GM12878 (cell line): Measurements from ENCODE around the gene CATSPERZ. TPM values are rescaled to one million over a fixed set of nuclear protein-coding genes. Genes with fewer than 3 reads are reported as not detected.

Experiments used
- ATAC-seq: fragments of 200-7000 bp; cut with Tn5 transposase; 3 replicates; pipeline ENCODE4 v1.9.1; 2020; ENCODE audit warnings: mild to moderate bottlenecking, moderate library complexity
- BruUV-seq: library from RNA; stranded (reverse); fragments of 400-500 nt; replicated peaks from 2 replicates; lab custom pipeline; 2021; lab: Mats Ljungman, UMichigan
- CTCF ChIA-PET: fragments of 300-600 bp; sonication (Branson Sonifier 250); formaldehyde crosslinking; extraction: SDS; loops from one replicate; lab custom pipeline; 2021; ENCODE audit warnings: inconsistent platforms; lab: Yijun Ruan, JAX
- POLR2A ChIA-PET: fragments of 350-600 bp; formaldehyde crosslinking; extraction: SDS; loops from one replicate; lab custom pipeline; 2021; ENCODE audit warnings: inconsistent platforms; lab: Charles Lee
- RAD21 ChIA-PET: fragments of 300-600 bp; sonication (Branson Sonifier 250); formaldehyde crosslinking; loops from one replicate; lab custom pipeline; 2023; ENCODE audit warnings: antibody characterized with exemption; ENCODE audit not compliant: unreplicated experiment; lab: Charles Lee
- SMC1A ChIA-PET: fragments of 300-600 bp; sonication (Branson Sonifier 250); formaldehyde crosslinking; loops from one replicate; lab custom pipeline; 2023; ENCODE audit not compliant: unreplicated experiment, uncharacterized antibody; lab: Charles Lee
- DNase-seq: peaks from one replicate; pipeline ENCODE4 v3.0.0-alpha.2; 2011; ENCODE audit warnings: low read depth, low spot score
- FAIRE-seq: peaks from 3 replicates; lab custom pipeline; 2011; peaks lifted over from hg19 to GRCh38; lab: Jason Lieb, UNC
- H2AFZ ChIP-seq: 2 replicates; pipeline ENCODE4 v1.6.0; 2011; ENCODE audit warnings: low read depth, low read length, control low read depth; ENCODE audit not compliant: control insufficient read depth
- H3K27ac ChIP-seq: 2 replicates; pipeline ENCODE4 v1.5.1; 2011; ENCODE audit warnings: control low read depth; ENCODE audit not compliant: control insufficient read depth, insufficient read depth
- H3K27me3 ChIP-seq, 2 experiments: replicated peaks in 1 of 2; 2 replicates each; pipeline versions ENCODE4 v1.6.0 to v1.6.1; 2011; ENCODE audit warnings: low read length in 1 of 2; ENCODE audit not compliant: control insufficient read depth in 2 of 2, insufficient read depth in 2 of 2
- H3K36me3 ChIP-seq, 2 experiments: 2 replicates each; pipeline ENCODE4 v1.5.1; 2011; ENCODE audit warnings: low read length in 1 of 2; ENCODE audit not compliant: control insufficient read depth in 2 of 2, insufficient read depth in 2 of 2
- H3K4me1 ChIP-seq: 2 replicates; pipeline ENCODE4 v1.6.1; 2011; ENCODE audit warnings: mild to moderate bottlenecking, low read length, moderate library complexity, mixed read lengths; ENCODE audit not compliant: control insufficient read depth, insufficient read depth
- H3K4me2 ChIP-seq: 2 replicates; pipeline ENCODE4 v1.6.0; 2011; ENCODE audit warnings: control low read depth; ENCODE audit not compliant: control insufficient read depth, insufficient read depth
- H3K4me3 ChIP-seq: fragments of 200-600 bp; sonication (generic); 2 replicates; pipeline ENCODE4 v1.5.1; 2016
- H3K79me2 ChIP-seq: 2 replicates; pipeline ENCODE4 v1.6.0; 2011; ENCODE audit warnings: low read length; ENCODE audit not compliant: control insufficient read depth, insufficient read depth
- H3K9ac ChIP-seq: 2 replicates; pipeline ENCODE4 v1.8.0; 2011; ENCODE audit warnings: low read length, control low read depth, mixed read lengths; ENCODE audit not compliant: control insufficient read depth, insufficient read depth
- H3K9me3 ChIP-seq: replicated peaks from 3 replicates; pipeline ENCODE4 v1.5.1; 2011; ENCODE audit warnings: mild to moderate bottlenecking, low read length; ENCODE audit not compliant: control insufficient read depth, insufficient read depth
- H4K20me1 ChIP-seq: 2 replicates; pipeline ENCODE4 v1.6.0; 2011; ENCODE audit not compliant: control insufficient read depth, insufficient read depth
- BRCA1 ChIP-seq: IDR thresholded peaks from 2 replicates; pipeline ENCODE4 v1.6.1; 2011; ENCODE audit warnings: low read depth, low read length, improper control_type of control experiment
- CREB1 ChIP-seq: IDR thresholded peaks from 2 replicates; pipeline ENCODE4 v1.6.1; 2012; ENCODE audit warnings: low read depth, mild to moderate bottlenecking, inconsistent platforms
- EGR1 ChIP-seq, 2 experiments: IDR thresholded peaks; 1 replicate in 1 of 2; 2 replicates in 1 of 2; pipeline ENCODE4 v1.6.1; 2011 to 2012; ENCODE audit warnings: low read depth in 2 of 2, low read length in 2 of 2, borderline replicate concordance in 1 of 2, mild to moderate bottlenecking in 1 of 2, moderate library complexity in 1 of 2
- NBN ChIP-seq: fragments of 450-650 bp; IDR thresholded peaks from 2 replicates; pipeline ENCODE4 v1.6.1; 2016
- POLR2AphosphoS5 ChIP-seq: IDR thresholded peaks from 2 replicates; pipeline ENCODE4 v1.6.1; 2011; ENCODE audit warnings: mild to moderate bottlenecking, low read length, inconsistent platforms
- SIN3A ChIP-seq: IDR thresholded peaks from 2 replicates; pipeline ENCODE4 v1.6.1; 2012; ENCODE audit warnings: low read depth, low read length, improper control_type of control experiment
- SMAD5 ChIP-seq: IDR thresholded peaks from 2 replicates; pipeline ENCODE4 v1.6.1; 2016; ENCODE audit warnings: antibody characterized with exemption, low read depth
- TAF1 ChIP-seq: IDR thresholded peaks from 2 replicates; pipeline ENCODE4 v1.6.1; 2011; ENCODE audit warnings: mild to moderate bottlenecking, low read depth, low read length, borderline replicate concordance
- WGBS: methylation state at CpG from one replicate; pipeline ENCODE4 v1.1.6; 2016; ENCODE audit warnings: low lambda C conversion rate; ENCODE audit not compliant: insufficient replicate concordance, insufficient coverage; ENCODE audit errors: missing lambda C conversion rate; 5-methylcytosine and 5-hydroxymethylcytosine counted together
- in situ Hi-C: fragments of 300-500 bp; cut with MboI; formaldehyde crosslinking; loops from 9 replicates; pipeline ENCODE4 v1.14.3; 2018; ENCODE audit warnings: mixed read lengths
- intact Hi-C: fragments of 100-400 bp; cut with micrococcal nuclease; formaldehyde crosslinking; loops from one replicate; pipeline ENCODE4 v1.14.2; 2022; ENCODE audit not compliant: unreplicated experiment
- polyA plus RNA-seq, 11 experiments: library from polyadenylated mRNA; depleted of rRNA in 4 of 11; unstranded in 6 of 11; stranded (reverse) in 5 of 11; fragments of >200 nt; fragmentation: Nextera tagmentation in 4 of 11; fragmentation: Illumina TruSeq in 1 of 11; extraction: Ambion mirVana in 4 of 11; extraction: Trizol in 1 of 11; gene quantifications; 1 replicate in 1 of 11; 2 replicates in 10 of 11; pipeline versions ENCODE4 v1.2.1 to v1.2.3, GENCODE V29; 2011 to 2016; ENCODE audit warnings: inconsistent platforms in 2 of 11, missing spikeins in 2 of 11, low read depth in 1 of 11
- total RNA-seq, 4 experiments: library from RNA; depleted of rRNA in 3 of 4; stranded (reverse); fragments of >200 nt in 3 of 4; fragmentation: Illumina TruSeq in 1 of 4; extraction: Trizol in 1 of 4; gene quantifications; 2 replicates each; pipeline versions ENCODE4 v1.2.1 to v1.2.3, GENCODE V29; 2013 to 2021
- TF ChIP-seq, protein P1 (sequence below): fragments of 450-650 bp; IDR thresholded peaks from 2 replicates; pipeline ENCODE4 v1.6.1; 2017; ENCODE audit warnings: borderline replicate concordance
- TF ChIP-seq, protein P2 (sequence below), 3 experiments: IDR thresholded peaks in 2 of 3; conservative IDR thresholded peaks in 1 of 3; 2 replicates each; pipeline ENCODE4 v1.5.1; 2011; ENCODE audit warnings: low read depth in 3 of 3, low read length in 3 of 3, mild to moderate bottlenecking in 3 of 3, control low read depth in 2 of 3, moderate library complexity in 2 of 3, inconsistent platforms in 1 of 3, mixed read lengths in 1 of 3; ENCODE audit not compliant: control insufficient read depth in 2 of 3, insufficient read depth in 1 of 3; ENCODE audit errors: extremely low read depth in 1 of 3

The CATSPERZ gene
- total and polyA plus RNA-seq, 10 of the 15 experiments (the other 5 are each of a cell fraction or from before 2014, with no cell fraction given), result 0.12 to 0.31 TPM; not detected in 8

DNA sequence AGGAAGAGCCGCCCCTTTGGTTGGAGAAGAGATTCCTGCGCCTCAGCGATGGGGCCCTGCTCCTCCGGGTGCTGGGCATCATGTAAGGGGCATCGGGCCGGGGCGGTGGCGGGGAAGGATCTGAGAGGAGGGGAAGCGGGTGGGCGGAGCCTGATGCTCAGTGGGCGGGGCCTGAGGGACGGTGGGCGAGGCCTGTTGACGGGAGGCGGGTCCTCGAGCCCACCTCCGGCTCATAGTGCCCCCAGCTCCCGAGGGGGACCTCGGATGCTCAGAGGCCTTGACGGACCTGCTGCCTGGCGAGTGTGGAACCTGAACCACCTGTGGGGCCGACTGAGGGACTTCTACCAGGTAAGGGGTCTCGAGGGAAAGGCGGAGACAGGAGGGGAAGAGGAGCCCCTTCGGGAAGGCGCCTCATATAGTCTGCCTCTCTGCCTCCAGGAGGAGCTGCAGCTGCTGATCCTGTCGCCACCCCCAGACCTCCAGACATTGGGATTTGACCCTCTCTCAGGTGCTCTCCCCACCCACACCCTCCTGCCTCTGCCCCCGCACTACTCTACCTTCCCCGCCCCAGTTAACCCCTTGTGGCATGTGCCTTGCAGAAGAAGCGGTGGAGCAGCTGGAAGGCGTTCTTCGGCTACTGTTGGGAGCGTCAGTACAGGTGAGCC lies 40.6 kb downstream of the CATSPERZ start:
- intact Hi-C loops, result loop anchor here (1.0 kb wide), 2 partner anchors 24 to 36 kb away; partner anchors contain the start of genes ESRRA and TRMT112
- peak overlapping the region; percentile 100 for H3K4me2 ChIP-seq

More for the DNA sequence above, 40.6 kb downstream of the CATSPERZ start:
- WGBS, result 25% methylated on average over 23 of the region's 33 CpGs
- Histone ChIP-seq H4K20me1 (no peaks in the 10 kb centered on the region; the same call in 1 of the 2 replicates), H3K27ac (peak overlapping the region; percentile 77), H2AFZ (peak overlapping the region; percentile 31), H3K4me3 (peak overlapping the region; percentile 90), H3K27me3 (no peaks in the 10 kb centered on the region), H3K79me2 (peaks cover 24% of the 10 kb centered on the region), H3K4me1 (peaks cover 24% of the 10 kb centered on the region), H3K9ac (peak overlapping the region; percentile 78), H3K9me3 (no peaks in the 10 kb centered on the region), H3K36me3 (peaks cover 8 to 13% of the 10 kb centered on the region in 2 experiments; a peak in 3 of 4 replicates)
- RAD21 ChIA-PET, result interaction anchor here (0.8 to 3.9 kb wide), 4 partner anchors 9 to 23 kb away, joined by 4 to 53 read pairs (median 24); partner anchors contain the start of genes PRDX5 and TRMT112
- CTCF ChIA-PET, result interaction anchor here (0.9 to 14.7 kb wide), 10 partner anchors 9 to 156 kb away, joined by 3 to 228 read pairs (median 6); partner anchors contain the start of genes ESRRA, PRDX5 and TRMT112
- POLR2A ChIA-PET, result interaction anchor here (0.8 to 4.6 kb wide), 7 partner anchors 9 to 438 kb away, joined by 3 to 37 read pairs (median 5); partner anchors contain the start of genes FERMT3, PRDX5, SF1 and TRMT112
- in situ Hi-C loops, result no loop called here
- FAIRE-seq (peak; percentile 54), ATAC-seq (peak; percentile 79), DNase-seq (no peak)
- TF ChIP-seq, protein P1, sequence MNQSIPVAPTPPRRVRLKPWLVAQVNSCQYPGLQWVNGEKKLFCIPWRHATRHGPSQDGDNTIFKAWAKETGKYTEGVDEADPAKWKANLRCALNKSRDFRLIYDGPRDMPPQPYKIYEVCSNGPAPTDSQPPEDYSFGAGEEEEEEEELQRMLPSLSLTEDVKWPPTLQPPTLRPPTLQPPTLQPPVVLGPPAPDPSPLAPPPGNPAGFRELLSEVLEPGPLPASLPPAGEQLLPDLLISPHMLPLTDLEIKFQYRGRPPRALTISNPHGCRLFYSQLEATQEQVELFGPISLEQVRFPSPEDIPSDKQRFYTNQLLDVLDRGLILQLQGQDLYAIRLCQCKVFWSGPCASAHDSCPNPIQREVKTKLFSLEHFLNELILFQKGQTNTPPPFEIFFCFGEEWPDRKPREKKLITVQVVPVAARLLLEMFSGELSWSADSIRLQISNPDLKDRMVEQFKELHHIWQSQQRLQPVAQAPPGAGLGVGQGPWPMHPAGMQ, result no peak
- no peak for TF ChIP-seq BRCA1
- TF ChIP-seq, protein P2, sequence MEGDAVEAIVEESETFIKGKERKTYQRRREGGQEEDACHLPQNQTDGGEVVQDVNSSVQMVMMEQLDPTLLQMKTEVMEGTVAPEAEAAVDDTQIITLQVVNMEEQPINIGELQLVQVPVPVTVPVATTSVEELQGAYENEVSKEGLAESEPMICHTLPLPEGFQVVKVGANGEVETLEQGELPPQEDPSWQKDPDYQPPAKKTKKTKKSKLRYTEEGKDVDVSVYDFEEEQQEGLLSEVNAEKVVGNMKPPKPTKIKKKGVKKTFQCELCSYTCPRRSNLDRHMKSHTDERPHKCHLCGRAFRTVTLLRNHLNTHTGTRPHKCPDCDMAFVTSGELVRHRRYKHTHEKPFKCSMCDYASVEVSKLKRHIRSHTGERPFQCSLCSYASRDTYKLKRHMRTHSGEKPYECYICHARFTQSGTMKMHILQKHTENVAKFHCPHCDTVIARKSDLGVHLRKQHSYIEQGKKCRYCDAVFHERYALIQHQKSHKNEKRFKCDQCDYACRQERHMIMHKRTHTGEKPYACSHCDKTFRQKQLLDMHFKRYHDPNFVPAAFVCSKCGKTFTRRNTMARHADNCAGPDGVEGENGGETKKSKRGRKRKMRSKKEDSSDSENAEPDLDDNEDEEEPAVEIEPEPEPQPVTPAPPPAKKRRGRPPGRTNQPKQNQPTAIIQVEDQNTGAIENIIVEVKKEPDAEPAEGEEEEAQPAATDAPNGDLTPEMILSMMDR (IDR thresholded peaks at IDR 0.05 in 2 of 3, conservative IDR thresholded peaks at IDR 0.05 in 1 of 3; ENCODE audit: control insufficient read depth in 2 of 3, extremely low read depth in 1 of 3, insufficient read depth in 1 of 3, low read depth in 3 of 3, low read length in 3 of 3), result peak; percentile 5 to 28 (median 7); a peak in 2 of 6 replicates
- TF ChIP-seq SIN3A, result no peak
- TF ChIP-seq POLR2AphosphoS5, result peak; percentile 34; the same call in 1 of the 2 replicates
- TF ChIP-seq TAF1, result 0 out of 2 replicates have a peak, but pooled peaks have one; percentile 24
- no peak for TF ChIP-seq SMAD5
- 0 out of 3 replicates have a peak, but pooled peaks of 1 of the 2 experiments have one; percentile 49 for TF ChIP-seq EGR1 (IDR thresholded peaks at IDR 0.05; ENCODE audit: borderline replicate concordance in 1 of 2, low read depth in 2 of 2, low read length in 2 of 2)
- TF ChIP-seq NBN, result no peak
- no peak for TF ChIP-seq CREB1
- TSS peak; percentile 91 for BruUV-seq
- SMC1A ChIA-PET, result interaction anchor here (0.9 to 3.9 kb wide), 4 partner anchors 9 to 395 kb away, joined by 3 to 28 read pairs (median 4); partner anchors contain the start of genes PRDX5 and TRMT112
